Sigmoid colon (tissue), 4 donors: Measurements from ENCODE around the gene CEP95.

Experiments
- EP300 ChIP-seq, 4 donors: sonication (generic); formaldehyde crosslinking; IDR thresholded peaks; one replicate each; pipeline ENCODE4 v1.6.1; 2017; ENCODE audit warnings: antibody characterized with exemption in 4 of 4
- TF ChIP-seq, protein P1 (sequence below), 4 experiments: fragments of 450-650 bp in 3 of 4; fragments of 200-600 bp in 1 of 4; IDR thresholded peaks; one replicate each; pipeline ENCODE4 v1.5.1; 2016 to 2019; ENCODE audit warnings: antibody characterized with exemption in 4 of 4, mild to moderate bottlenecking in 3 of 4, moderate library complexity in 2 of 4

DNA sequence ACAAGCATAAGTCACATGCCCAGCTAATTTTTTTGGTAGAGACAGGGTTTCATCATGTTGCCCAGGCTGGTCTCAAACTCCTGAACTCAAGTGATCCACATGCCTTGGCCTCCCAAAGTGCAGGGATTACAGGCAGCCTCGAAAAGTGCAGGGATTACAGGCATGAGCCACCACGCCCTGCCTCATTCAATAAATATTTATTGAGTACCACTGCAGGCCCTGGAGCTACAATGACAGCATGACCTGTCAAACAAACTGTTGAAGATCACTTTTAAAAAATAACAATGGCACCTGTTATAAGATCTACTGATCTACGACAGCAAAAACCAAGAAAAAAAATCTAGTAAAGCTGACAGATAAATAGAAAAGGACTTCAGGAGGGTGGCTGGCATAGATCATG lies 76.3 kb downstream of the CEP95 start:
- TF ChIP-seq EP300 (IDR thresholded peaks at IDR 0.05) = no peak
- TF ChIP-seq, protein P1, sequence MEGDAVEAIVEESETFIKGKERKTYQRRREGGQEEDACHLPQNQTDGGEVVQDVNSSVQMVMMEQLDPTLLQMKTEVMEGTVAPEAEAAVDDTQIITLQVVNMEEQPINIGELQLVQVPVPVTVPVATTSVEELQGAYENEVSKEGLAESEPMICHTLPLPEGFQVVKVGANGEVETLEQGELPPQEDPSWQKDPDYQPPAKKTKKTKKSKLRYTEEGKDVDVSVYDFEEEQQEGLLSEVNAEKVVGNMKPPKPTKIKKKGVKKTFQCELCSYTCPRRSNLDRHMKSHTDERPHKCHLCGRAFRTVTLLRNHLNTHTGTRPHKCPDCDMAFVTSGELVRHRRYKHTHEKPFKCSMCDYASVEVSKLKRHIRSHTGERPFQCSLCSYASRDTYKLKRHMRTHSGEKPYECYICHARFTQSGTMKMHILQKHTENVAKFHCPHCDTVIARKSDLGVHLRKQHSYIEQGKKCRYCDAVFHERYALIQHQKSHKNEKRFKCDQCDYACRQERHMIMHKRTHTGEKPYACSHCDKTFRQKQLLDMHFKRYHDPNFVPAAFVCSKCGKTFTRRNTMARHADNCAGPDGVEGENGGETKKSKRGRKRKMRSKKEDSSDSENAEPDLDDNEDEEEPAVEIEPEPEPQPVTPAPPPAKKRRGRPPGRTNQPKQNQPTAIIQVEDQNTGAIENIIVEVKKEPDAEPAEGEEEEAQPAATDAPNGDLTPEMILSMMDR (IDR thresholded peaks at IDR 0.05) = no peak
